HG02852 (cell line): ENCODE results near the gene CLDN22.

Experiments used
- ATAC-seq: cut with Tn5 transposase; IDR thresholded peaks from one replicate; pipeline ENCODE4 v1.9.1; 2021; ENCODE audit warnings: mild to moderate bottlenecking, moderate library complexity; ENCODE audit not compliant: unreplicated experiment

CLDN22 gene

DNA sequence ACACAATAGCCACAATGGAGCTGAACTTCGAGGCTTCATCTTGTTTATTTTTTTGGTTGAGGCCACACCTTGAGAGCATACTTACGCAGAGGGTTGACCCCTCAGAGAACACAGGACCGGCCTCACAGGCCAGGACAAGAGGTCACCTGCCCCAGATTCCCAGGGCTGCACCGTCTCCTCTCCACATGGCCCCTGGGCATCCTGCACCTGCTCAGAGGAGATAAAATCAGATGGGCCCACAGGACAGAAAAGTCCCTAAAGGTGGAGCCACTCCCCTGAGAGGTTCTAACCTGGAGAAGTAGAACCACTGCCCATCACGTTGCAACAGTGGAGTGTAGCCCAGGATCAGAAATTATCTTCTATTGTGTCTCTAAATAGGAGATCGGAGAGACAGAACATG is 3.2 kb upstream of the CLDN22 start:
- no peak for ATAC-seq

DNA sequence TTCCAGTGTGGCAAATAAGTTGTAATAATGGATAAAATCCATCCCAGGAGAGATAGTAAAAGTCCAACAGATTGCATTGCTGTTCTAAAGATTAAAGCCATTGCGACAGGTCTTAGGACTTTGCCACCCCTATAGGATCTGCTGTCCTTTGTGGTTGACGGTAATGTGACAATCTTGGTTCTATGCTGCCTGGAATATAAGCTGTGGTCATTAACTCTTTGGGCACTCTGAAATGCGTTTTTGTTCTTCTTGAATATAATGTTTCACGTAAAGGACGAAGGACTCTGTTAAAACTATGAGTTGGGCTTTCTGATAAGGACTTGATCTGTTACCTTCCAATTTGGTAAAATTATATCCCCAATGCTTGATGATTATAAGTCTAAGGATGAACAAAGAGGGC is 2.2 kb upstream of the CLDN22 start, which contains the start of gene CLDN24:
CLDN24 (minus strand) TSS at position 101 of the 400 bp plus-strand sequence; CDS start at position 101, 0 bp downstream.
- no peak for ATAC-seq

DNA sequence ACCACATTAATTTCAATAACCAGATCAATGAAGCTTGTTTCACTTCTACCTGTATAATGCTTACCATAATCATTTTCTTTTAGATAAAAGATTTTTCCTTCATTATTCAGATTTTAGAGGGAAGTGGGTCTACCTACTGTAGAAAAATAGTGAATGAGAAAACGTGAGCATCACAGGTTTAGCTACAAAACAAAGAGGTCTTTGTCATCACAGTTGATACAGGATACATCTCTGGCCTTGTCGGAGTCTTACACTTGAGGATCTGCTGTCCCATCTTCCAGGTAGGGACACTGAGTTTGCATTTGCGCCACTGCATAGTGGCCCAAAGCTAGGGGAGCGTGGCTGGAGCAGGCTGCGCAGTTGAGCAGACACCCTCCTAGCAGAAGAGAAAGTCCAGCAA is 1.4 kb upstream of the CLDN22 start:
- ATAC-seq = no peak

DNA sequence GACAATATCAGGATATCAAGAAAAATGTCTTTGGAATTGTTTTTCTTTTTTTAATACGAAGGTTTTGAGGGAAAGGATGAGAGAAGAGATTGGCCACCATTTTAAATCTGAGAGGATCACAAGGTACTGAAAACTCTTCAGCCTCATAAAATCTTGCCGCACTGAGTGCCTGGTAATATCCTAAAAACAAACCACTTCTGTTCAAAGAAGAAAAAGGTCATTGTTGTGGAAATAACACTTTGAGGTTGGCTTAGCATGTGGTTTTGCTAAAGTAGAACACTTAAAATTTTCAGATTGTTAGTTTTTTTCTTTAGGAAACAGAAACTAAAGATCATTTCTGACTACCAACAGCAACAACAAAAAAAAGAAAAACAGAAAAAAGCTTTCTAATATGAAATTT is 1.0 kb upstream of the CLDN22 start:
- no peak for ATAC-seq

DNA sequence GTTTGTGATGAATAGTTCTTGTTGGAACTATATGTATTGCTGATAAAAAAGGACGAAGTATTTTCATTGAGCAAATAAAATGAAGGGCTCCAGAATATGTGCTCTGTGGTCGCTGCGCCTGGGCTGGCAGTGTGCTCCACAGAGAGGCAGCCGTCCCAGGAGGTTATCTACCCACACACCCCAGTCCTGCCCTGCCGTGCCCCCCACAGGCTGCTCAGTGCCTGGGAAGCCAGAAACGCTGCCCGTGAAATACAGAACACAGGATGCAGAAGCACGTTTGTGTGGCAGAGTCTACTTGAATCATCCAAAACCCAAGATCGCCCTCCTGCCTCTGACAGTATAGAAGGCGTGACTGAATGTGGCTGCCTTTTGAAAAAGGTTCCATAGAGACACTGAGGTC is 1.4 kb downstream of the CLDN22 start:
- no peak for ATAC-seq

DNA sequence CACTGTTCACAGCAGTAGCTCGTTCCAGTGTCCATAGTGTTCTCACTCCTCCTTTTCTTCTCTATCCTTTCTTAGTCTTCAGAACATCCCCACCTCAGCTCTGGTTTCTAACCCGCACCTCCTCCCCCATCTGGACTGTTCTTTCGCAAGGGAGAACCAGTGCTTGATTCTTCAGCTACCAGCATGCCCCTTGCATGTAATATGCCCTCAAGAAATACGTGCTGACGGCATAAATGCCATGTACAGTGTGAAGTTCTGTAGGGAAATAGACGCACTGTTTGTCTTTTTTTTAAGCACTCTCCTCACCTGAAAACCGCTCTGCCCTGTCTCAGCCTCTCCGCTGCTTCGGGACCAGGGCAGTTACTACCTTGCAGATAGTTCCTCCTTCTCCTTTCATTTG is 5.3 kb downstream of the CLDN22 start:
- no peak for ATAC-seq

DNA sequence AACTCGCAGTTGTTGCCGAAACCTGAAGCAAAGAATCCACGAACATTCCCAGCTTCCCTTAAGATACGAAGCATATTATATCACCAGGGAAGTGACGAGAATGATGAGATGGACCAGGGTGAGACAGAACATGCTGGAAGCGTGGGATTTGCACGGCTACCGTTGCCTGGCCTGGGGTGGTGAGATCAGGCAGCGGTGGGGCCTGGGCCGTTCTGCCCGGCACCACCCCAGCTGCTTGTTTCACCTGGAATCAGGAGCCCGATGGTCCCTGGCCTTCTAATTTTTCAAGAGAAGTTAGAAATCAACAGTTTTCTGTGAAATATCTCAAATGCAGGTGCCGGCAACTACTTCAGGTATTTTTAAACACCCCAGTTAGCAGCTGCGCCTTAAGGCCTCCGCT is 5.7 kb downstream of the CLDN22 start:
- no peak for ATAC-seq

DNA sequence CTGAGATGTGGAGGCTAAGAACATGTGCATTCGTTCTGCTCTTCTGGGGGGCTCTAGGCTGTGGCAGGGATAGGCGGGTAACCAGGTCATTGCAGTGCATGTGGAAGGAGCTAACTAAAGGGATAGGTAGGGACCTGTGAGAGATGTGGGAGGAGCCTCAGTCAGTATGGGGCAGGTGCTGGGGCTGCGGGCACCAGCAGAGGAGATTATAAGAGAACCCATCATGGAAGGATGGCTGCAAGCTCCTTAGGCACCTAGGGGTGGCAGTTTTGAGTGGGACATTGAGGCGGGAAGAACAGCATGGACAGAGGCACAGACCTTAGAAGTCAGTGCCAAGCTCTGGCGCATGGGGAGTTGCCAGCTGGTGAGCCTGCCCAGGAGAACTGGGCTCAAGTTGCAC is 7.2 kb downstream of the CLDN22 start:
- no peak for ATAC-seq

DNA sequence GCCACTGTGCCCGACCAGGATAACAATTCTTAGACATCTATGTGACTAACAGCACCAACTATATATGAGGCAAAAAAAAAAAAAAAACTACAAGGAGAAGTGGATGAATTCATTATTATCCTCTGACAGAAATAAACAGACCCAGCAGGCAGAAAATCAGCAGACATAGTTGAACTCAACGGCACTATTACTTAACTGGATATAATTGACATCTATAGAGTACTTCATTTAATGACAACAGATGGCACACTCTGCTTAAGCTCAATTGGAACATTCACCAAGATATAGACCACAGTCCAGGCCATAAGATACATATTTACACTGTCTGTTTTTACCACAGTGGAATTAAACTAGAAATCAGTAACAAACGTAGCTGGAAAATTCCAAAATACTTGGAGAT is 13.3 kb downstream of the CLDN22 start:
- ATAC-seq = no peak

DNA sequence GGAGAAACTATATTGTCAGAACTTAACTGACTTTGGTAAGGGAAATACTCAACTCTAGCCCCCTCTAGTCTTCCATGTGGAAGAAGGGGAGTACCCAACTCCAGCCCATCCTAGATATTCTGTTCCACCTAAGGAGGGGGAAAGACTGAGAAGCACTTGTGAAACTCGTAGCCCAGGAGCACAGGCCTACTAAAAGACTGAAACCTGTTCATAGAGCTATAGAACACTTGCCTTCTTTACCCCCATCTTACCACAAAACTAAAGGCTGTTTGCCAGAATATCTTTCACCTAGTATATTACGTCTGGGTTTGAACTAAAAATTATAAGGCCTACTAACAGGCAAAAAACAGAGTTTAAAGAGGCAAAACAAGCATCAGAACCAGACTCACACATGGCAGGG is 15.5 kb downstream of the CLDN22 start:
- ATAC-seq = peak; percentile 26

DNA sequence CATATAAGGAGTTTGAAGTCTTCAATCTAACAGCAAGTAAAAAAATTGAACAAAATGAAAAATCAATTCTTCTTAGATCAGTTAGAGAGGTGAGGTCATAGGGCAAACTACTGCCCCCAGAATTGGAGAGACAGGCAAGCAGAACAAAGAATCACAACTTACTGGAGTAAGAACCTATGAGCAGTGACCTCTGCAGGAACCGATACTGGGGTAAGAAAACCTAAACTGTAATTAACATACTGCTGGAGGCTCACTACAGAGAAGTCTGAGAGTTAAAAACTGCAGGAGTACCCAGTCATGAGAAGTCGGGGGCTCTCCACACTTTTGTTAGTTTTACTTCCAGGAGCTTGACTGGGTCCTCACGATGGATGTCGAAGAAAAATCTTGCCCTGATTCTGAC is 16.0 kb downstream of the CLDN22 start:
- ATAC-seq = peak; percentile 78

DNA sequence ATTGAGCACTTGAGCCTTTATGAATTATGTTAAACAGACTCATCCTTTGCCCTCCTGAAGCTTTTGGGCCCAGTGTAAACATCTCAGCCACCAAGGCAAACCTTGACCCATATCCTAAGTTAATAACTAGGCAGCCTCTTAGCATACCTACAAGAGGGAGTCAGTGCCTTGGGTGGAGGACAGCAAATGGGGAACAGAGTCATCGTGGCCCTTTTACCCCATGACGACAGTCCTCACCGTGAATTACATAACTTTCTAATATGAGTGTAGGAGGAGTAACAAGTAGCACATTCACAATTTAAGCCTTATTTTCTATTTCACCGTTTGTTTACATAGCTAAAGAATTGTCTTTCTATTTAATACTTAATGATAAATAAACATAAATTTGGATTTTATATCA is 16.8 kb downstream of the CLDN22 start:
- ATAC-seq = no peak

DNA sequence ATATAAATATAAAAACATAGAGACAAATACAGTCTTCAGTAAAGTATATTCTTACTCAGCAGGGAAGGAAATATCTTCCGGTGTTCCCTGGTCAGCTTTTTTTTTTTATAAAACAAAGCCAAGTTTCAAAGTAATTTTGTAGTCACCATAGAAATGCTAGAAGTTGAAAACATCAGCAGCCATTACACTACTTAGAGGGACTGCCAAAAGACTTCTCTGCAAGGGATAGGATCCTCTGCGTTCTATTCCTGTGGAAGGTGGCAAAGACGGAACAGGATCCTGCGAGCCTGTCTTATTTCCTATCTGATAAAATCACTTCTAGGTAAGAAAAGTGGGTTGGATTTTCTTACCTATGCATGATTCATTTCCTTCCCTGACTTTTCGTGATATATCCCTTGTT is 19.4 kb downstream of the CLDN22 start:
- no peak for ATAC-seq

DNA sequence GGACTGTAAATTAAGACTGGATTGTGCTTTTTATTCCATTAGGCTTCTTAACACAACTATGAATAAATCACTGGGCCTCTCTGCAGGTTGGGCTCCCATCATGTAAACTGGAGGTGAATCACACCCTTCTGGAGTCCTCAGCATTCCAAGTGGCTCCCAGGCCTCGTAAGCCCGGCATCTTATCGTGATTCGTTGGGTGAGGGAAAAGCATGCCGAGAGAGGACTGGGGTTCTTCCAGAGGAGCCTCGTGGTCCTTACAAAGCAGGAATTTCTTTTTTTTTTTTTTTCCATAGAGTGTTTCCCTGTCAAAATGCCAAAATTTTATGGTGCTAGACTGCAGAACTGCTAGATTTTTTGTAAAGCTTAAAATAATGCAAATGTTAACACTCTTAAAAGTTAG is 20.0 kb downstream of the CLDN22 start:
- no peak for ATAC-seq

DNA sequence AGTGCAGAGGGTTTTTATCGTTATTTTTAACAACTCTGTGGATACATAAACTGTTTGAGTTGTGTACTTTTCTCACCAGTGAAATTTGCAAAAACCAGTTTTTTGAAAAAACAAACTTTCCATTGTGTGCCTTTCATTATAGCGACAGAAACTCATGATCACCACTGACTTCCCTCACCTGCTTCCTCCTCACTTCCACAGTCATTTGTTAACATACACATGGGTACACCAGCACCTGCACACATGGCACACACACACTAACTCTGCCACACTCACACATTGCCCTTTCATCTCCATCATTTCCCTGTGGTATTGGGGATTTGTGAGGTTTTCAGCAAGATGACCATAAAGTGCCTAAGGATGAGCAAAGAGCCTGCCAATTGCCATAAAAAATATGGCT is 20.6 kb downstream of the CLDN22 start:
- ATAC-seq = no peak

DNA sequence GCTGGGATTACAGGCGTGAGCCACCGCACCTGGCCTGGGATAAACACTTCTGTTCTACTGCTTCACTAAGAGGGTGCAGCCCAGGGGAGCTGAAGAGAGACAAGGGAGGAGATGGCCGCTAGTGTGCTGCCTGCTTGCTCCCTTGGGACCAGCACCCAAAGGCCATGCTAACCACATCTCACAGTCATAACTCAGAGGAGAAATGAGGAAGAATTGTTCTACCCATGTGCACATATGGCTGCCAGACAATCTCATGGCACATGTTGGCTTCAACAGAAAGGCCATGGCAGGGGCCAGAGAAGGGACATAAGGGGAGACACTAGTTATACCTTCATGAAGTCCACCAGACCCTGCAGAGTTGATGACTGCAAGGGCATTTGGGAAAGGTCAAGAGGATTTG is 22.4 kb downstream of the CLDN22 start:
- peak; percentile 68 for ATAC-seq

DNA sequence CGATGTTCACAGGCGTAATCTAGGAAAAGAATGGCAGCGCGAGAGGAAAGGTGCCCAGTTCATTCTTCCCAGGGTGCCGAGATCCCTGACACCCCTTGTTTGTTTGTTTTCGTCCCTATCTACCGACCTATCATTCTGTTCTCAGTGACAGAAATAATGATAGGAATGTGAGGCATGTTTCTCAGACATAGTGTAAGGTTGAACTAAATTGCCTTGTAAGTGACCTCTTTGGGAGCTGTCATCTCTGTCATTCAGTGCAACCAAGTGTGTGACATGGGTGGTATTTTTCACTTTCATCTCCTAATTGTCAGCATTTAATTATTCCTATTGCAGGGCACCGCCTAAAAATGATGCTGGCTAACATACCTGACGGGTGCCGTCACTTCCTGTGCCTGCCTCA is 24.4 kb downstream of the CLDN22 start:
- ATAC-seq = no peak

DNA sequence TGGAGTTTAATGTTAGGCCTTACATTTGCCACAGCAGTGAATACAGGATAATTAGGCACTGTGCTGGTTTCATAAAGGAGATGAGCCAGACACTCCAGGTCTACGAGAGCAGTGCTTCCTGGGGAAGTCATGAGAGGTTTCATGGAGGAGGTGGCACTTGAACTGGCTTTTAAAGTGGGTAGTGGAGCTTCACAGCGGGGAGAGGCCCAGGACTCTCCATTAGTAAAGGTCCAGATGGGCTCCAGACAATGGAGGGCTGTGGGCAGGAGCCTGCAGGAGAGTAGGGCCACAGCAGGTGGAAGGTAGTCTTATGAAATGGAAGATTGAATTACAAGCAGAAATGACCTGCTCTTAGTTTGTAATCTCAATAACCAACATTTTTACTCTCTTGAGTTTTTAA is 29.0 kb downstream of the CLDN22 start:
- no peak for ATAC-seq

DNA sequence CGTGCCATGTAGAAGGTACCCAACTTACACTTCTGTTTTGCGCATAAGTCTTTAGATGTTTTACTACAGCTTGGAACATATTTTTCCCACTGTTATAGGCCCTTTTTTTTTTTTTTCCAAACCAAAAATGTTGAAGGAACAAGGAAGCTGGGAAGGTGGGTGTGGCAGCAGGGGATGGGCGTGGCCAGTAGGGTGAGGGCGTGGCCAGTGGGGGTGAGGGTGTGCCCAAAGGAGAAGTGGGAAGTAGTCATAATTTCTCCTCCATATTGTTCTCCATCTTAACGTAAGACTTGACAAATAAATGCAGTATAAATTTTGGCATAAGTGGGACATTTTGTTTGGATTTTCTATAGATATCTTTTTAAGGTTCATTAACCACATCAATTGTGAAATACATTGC is 30.4 kb downstream of the CLDN22 start:
- ATAC-seq = no peak

DNA sequence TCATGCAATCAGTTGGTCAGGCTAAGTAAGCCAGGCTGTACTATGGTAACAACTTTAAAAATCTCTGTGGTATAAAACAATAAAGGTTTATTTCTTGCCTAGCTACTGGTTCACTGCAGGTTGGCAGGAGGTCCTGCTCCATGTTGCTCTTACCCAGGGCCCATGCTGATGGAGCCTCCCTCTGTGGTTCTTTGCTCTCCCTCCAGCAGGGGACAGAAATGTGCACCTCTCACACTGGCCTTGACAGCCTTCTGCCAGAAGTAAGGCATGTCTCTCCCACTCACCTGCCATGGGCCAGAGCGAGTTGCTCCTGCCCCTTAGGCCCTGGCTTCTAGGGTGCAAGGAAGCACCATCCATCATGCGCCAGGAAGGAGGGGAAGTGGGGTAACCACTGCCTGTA is 31.1 kb downstream of the CLDN22 start:
- ATAC-seq = no peak

DNA sequence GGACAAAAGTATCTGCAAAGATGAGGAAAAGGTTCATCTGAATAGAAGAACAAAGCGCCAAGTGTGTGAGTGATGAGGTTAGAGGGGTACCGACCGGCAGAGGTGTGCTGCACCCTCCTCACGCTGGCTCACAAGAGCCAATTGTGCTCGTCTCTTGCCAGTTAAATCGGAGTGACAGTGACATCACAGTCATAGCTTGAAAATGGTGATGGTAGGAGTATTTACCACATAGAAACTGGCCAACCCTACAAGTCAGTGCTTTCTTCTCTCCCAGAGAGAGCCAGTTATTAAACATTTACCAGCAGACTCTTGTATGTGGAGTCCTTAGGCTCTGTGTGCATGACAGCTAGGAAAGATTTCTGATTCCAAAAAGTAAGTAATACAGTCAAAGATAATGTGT is 32.4 kb downstream of the CLDN22 start:
- ATAC-seq = peak; percentile 48

DNA sequence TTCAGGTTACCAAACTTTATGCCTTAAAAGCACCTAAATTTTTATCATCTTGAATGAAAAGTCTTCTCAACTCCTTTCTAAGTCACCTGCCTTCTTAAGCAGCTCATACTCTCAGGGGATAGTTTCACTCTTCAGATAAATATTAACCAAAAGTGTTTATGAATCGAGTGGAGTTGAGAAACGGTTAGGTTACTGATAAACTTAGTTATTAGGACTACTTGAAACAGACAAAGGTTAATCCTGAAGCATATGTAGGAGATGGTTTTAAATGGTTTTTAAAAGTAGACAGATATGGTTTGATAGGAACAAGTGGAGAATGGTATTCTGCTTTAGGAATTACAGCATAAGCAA is 32.8 kb downstream of the CLDN22 start:
- ATAC-seq = peak; percentile 49

DNA sequence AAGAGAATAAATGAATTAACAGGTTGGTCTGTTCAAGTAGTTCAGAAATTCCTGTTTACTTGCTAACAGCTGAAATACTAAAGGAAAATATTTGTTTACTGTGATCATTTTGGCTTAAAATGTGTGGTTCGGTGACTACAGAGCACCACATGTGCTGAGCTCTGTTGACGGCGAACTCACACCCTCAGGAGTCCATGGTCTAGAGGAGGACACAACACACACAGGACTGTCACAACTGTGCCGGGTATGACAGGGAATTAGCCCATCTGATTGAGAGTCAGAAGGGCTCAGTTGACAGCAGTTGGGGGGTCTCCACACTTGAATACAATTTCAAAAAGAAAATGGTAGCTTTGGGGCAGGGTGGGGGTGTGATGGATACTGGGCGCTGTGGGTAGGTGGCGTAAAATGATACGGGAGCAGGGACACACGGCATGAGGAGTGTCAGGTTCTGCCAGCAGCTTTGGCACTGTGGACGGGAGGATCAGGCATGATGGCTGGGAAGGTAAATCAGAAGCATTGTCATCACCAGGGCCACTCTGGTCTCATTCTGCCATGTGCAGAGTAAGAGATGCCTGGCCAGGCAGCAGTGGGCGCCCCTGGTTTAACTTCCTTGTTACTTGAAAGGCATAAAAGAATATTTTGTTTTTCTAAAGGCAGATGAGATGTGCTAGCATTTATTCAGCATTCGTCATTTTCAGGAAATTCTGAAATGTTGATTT is 33.3 kb downstream of the CLDN22 start:
- ATAC-seq = no peak
